Transverse colon (tissue), 4 donors: ENCODE measurements around the gene CNPY4.

Experiments
- CTCF ChIP-seq, 5 experiments: fragments of 200-600 bp in 3 of 5; fragments of 450-650 bp in 2 of 5; sonication (generic) in 3 of 5; IDR thresholded peaks; 1 replicate in 2 of 5; 2 replicates in 3 of 5; pipeline ENCODE4 v1.5.1; 2016 to 2017; ENCODE audit warnings: antibody characterized with exemption in 5 of 5, inconsistent platforms in 3 of 5, mild to moderate bottlenecking in 2 of 5, moderate library complexity in 1 of 5
- EP300 ChIP-seq: sonication (generic); formaldehyde crosslinking; IDR thresholded peaks from one replicate; pipeline ENCODE4 v1.6.1; 2017; ENCODE audit warnings: antibody characterized with exemption, low read depth
- POLR2A ChIP-seq: fragments of 450-650 bp; IDR thresholded peaks from one replicate; pipeline ENCODE4 v1.6.1; 2016; ENCODE audit warnings: antibody characterized with exemption, mild to moderate bottlenecking, moderate library complexity
- POLR2AphosphoS5 ChIP-seq, 3 donors: sonication (generic); formaldehyde crosslinking; IDR thresholded peaks; one replicate each; pipeline ENCODE4 v1.6.1; 2016; ENCODE audit warnings: antibody characterized with exemption in 3 of 3

GRCh38 chr7:100155553-100156317, 36.3 kb downstream of the CNPY4 start:
- TF ChIP-seq CTCF (IDR thresholded peaks at IDR 0.05) (no peak), POLR2A (no peak), EP300 (no peak), POLR2AphosphoS5 (IDR thresholded peaks at IDR 0.05) (no peak)
